HEK293 (cell line): ENCODE measurements around the gene CRTAC1.

ENCODE experiments used
- ATF2 ChIP-seq: fragments of 450-650 bp; formaldehyde crosslinking; IDR thresholded peaks from 2 replicates; pipeline ENCODE4 v1.5.1; 2016; ENCODE audit warnings: missing biosample characterization, missing genetic modification characterization, low read depth
- BCL11A ChIP-seq: fragments of 450-650 bp; formaldehyde crosslinking; IDR thresholded peaks from 2 replicates; pipeline ENCODE4 v1.5.1; 2016; ENCODE audit warnings: low read depth, missing biosample characterization, missing genetic modification characterization
- CTCF ChIP-seq: fragments of 450-650 bp; formaldehyde crosslinking; IDR thresholded peaks from 2 replicates; pipeline ENCODE4 v1.5.1; 2016; ENCODE audit warnings: missing biosample characterization, missing genetic modification characterization
- TCF7L2 ChIP-seq: IDR thresholded peaks from 2 replicates; pipeline ENCODE4 v1.6.1; 2011; ENCODE audit warnings: low read depth, mild to moderate bottlenecking, inconsistent platforms, low read length, moderate library complexity, borderline replicate concordance
- ZBTB44 ChIP-seq: fragments of 450-650 bp; IDR thresholded peaks from 2 replicates; pipeline ENCODE4 v1.5.1; 2018; ENCODE audit warnings: missing biosample characterization, mild to moderate bottlenecking, missing genetic modification characterization
- ZNF133 ChIP-seq: fragments of 450-650 bp; formaldehyde crosslinking; IDR thresholded peaks from 2 replicates; pipeline ENCODE4 v1.5.1; 2016; ENCODE audit warnings: missing biosample characterization, missing genetic modification characterization
- ZNF175 ChIP-seq: fragments of 450-650 bp; formaldehyde crosslinking; IDR thresholded peaks from 2 replicates; pipeline ENCODE4 v1.5.1; 2016; ENCODE audit warnings: missing biosample characterization, missing genetic modification characterization
- ZNF24 ChIP-seq: fragments of 450-650 bp; formaldehyde crosslinking; IDR thresholded peaks from 2 replicates; pipeline ENCODE4 v1.5.1; 2016; ENCODE audit warnings: missing biosample characterization, missing genetic modification characterization
- ZNF521 ChIP-seq: fragments of 450-650 bp; formaldehyde crosslinking; IDR thresholded peaks from 2 replicates; pipeline ENCODE4 v1.5.1; 2017; ENCODE audit warnings: missing biosample characterization, mild to moderate bottlenecking, missing genetic modification characterization
- ZNF658 ChIP-seq: fragments of 450-650 bp; formaldehyde crosslinking; IDR thresholded peaks from 2 replicates; pipeline ENCODE4; 2016; ENCODE audit warnings: missing biosample characterization, missing genetic modification characterization
- ZNF707 ChIP-seq: fragments of 450-650 bp; formaldehyde crosslinking; IDR thresholded peaks from 2 replicates; pipeline ENCODE4 v1.5.1; 2016; ENCODE audit warnings: missing biosample characterization, missing genetic modification characterization
- ZNF776 ChIP-seq: fragments of 450-650 bp; formaldehyde crosslinking; IDR thresholded peaks from 2 replicates; pipeline ENCODE4 v1.5.0; 2017; ENCODE audit warnings: missing biosample characterization, missing genetic modification characterization, borderline replicate concordance
- TF ChIP-seq, protein P1 (sequence below): fragments of 450-650 bp; formaldehyde crosslinking; IDR thresholded peaks from 2 replicates; pipeline ENCODE4 v1.5.1; 2016; ENCODE audit warnings: missing biosample characterization, missing genetic modification characterization
- TF ChIP-seq, protein P2 (sequence below): fragments of 450-650 bp; formaldehyde crosslinking; IDR thresholded peaks from 2 replicates; pipeline ENCODE4 v1.5.1; 2016; ENCODE audit warnings: missing biosample characterization, missing genetic modification characterization

DNA sequence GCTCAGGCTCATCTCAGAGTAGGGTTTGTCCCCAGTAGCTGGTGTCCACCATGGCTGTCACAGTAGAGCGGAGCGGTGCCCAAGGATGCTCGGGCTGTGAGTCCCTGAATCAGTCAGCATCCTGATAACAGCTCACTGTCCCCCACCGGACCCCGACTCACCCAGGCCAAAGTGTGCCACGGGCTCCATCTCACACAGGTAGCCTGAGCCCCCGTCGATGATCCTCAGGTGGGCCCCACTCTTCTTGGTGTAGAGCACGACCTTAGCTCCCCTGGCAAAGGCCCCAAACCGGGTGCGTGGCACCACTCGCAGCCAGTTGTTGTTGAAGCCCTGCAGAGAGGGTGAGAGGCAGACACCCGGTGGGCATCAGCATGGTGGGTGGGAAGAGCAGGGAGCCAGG lies 135.3 kb downstream of the CRTAC1 start:
- TF ChIP-seq CTCF (tag by site-specific recombination) (no peak), TCF7L2 (no peak), ZNF175 (tag by site-specific recombination) (no peak), ZNF658 (tag by site-specific recombination) (no peak), ZNF24 (tag by site-specific recombination) (no peak), ZBTB44 (tag by site-specific recombination) (no peak), ZNF707 (tag by site-specific recombination) (no peak), ATF2 (no peak), ZNF776 (tag by site-specific recombination) (no peak), BCL11A (no peak), ZNF133 (tag by site-specific recombination) (no peak), ZNF521 (tag by site-specific recombination) (no peak)
- TF ChIP-seq, protein P1, sequence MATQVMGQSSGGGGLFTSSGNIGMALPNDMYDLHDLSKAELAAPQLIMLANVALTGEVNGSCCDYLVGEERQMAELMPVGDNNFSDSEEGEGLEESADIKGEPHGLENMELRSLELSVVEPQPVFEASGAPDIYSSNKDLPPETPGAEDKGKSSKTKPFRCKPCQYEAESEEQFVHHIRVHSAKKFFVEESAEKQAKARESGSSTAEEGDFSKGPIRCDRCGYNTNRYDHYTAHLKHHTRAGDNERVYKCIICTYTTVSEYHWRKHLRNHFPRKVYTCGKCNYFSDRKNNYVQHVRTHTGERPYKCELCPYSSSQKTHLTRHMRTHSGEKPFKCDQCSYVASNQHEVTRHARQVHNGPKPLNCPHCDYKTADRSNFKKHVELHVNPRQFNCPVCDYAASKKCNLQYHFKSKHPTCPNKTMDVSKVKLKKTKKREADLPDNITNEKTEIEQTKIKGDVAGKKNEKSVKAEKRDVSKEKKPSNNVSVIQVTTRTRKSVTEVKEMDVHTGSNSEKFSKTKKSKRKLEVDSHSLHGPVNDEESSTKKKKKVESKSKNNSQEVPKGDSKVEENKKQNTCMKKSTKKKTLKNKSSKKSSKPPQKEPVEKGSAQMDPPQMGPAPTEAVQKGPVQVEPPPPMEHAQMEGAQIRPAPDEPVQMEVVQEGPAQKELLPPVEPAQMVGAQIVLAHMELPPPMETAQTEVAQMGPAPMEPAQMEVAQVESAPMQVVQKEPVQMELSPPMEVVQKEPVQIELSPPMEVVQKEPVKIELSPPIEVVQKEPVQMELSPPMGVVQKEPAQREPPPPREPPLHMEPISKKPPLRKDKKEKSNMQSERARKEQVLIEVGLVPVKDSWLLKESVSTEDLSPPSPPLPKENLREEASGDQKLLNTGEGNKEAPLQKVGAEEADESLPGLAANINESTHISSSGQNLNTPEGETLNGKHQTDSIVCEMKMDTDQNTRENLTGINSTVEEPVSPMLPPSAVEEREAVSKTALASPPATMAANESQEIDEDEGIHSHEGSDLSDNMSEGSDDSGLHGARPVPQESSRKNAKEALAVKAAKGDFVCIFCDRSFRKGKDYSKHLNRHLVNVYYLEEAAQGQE (tag by site-specific recombination), result no peak
- TF ChIP-seq, protein P2, sequence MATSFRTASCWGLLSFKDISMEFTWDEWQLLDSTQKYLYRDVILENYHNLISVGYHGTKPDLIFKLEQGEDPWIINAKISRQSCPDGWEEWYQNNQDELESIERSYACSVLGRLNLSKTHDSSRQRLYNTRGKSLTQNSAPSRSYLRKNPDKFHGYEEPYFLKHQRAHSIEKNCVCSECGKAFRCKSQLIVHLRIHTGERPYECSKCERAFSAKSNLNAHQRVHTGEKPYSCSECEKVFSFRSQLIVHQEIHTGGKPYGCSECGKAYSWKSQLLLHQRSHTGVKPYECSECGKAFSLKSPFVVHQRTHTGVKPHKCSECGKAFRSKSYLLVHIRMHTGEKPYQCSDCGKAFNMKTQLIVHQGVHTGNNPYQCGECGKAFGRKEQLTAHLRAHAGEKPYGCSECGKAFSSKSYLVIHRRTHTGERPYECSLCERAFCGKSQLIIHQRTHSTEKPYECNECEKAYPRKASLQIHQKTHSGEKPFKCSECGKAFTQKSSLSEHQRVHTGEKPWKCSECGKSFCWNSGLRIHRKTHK (tag by site-specific recombination), result no peak
